Measurements from ENCODE around the gene GFPT1.

GRCh38 chr2:69305166-69305565 lies 81.9 kb downstream of the GFPT1 start:
- no peak for TF ChIP-seq EZH2 (IDR thresholded peaks at IDR 0.05)
- no peak for TF ChIP-seq POLR2AphosphoS5 (IDR thresholded peaks at IDR 0.05; ENCODE audit: borderline replicate concordance, low read depth, low read length)
